ENCODE results near the gene STK35. TPM values are rescaled to one million over a fixed set of nuclear protein-coding genes. Genes with fewer than 3 reads are reported as not detected.

The STK35 gene
- total and polyA plus RNA-seq, 4 experiments from 2014 or later = 5.9 to 19.3 (median 12.5) TPM

DNA sequence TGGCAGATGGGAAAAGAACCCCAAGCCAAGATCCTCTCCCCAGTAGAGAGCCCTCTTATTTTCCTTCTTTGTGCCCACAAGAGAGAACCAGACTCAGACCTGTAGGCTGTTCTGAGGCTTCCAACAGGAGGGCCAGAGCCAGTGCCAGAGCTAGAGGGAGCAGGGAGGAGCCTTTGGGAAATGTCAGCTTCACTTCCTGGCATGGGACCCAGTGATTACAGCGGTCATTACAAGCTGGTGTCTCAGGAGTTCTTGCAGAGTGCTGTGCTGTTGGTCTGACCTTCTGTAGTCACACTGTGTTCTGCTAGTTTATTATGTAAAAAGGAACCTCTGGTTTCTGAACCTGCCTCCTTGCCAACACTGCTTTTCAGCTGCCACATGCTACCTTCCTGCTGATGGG, 38.9 kb downstream of the STK35 start:
- Histone ChIP-seq H3K4me3 (ENCODE audit: low read length in 2 of 2) (no peak overlapping the region), H3K27ac (ENCODE audit: low read depth, low read length) (no peak overlapping the region), H3K4me1 (ENCODE audit: insufficient read depth, low read length) (no peaks in the 10 kb centered on the region), H3K27me3 (ENCODE audit: insufficient read depth, low read length) (no peaks in the 10 kb centered on the region), H3K9me3 (ENCODE audit: control insufficient read depth in 1 of 2, low read length in 2 of 2) (no peaks in the 10 kb centered on the region), H3K36me3 (ENCODE audit: insufficient read depth, low read length) (peaks cover 6% of the 10 kb centered on the region)
- intact Hi-C loops (cut with micrococcal nuclease) = no loop called here
- Mint-ChIP-seq H3K4me3 (no peak overlapping the region), H3K4me1 (peaks cover 7 to 18% (median 9%) of the 10 kb centered on the region in 4 donors), H3K36me3 (peaks cover 10 to 28% of the 10 kb centered on the region in 2 donors), H3K27me3 (no peaks in the 10 kb centered on the region), H3K27ac (peak overlapping the region in 2 of 7 donors; percentile 24 to 75), H3K9me3 (peaks cover 0 to 3% (median 0%) of the 10 kb centered on the region in 8 donors)
- no peak for DNase-seq
- ChIA-PET POLR2A (ENCODE audit: partially characterized antibody) (interaction anchor here (1.2 kb wide), 1 partner anchor 37 kb away, joined by 5 read pairs; no protein-coding TSS in a partner anchor), CTCF (ENCODE audit: partially characterized antibody) (no interaction called here)

DNA sequence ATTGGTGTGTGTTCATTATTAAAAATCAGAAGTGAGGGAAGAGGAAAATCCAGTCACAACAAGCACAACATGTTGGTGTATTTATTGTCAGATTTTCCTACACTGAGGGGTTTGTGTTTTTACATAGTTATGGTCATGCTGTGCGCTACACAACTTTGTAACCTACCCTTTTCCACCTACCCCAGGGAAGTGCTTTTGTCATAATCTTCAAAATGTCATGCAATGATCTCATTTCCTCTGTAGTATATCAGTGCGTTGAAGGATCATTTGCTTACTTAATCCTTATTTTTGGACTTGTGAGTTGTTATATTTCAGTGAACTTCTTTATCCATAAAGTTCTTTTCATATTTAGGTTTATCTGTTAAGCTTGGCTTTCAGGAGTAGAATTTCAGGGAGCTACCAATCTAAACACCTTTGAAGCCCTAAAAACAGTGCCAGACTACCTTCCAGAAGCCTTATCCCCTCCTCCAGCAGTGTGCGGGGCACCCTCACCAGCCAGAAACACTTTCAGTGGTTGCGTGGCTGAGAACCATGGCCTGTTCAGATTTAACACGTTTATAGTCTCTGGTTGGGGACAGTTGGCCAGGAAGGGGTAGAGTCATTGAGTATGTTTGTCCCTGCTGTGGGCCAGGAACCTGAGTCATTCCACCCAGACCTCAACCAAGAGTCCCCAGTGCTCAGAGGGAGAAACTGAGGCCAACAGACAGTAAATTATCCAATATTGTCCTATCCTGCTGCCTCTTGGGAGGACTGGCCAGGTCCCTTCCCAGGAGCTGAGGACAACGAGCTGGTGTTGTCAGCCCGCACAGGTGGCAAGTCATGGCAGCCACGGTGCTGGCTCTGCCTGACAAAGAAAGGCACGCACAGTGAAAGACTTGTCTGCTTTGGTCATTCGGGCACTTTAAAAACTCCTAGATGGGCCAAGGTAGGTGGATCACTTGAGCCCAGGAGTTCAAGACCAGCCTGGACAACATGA, 40.3 kb downstream of the STK35 start:
- Histone ChIP-seq H3K27me3 (ENCODE audit: insufficient read depth, low read length) (no peaks in the 10 kb centered on the region), H3K9me3 (ENCODE audit: control insufficient read depth in 1 of 2, low read length in 2 of 2) (no peaks in the 10 kb centered on the region), H3K4me3 (ENCODE audit: low read length in 2 of 2) (no peak overlapping the region), H3K4me1 (ENCODE audit: insufficient read depth, low read length) (no peaks in the 10 kb centered on the region), H3K36me3 (ENCODE audit: insufficient read depth, low read length) (peaks cover 6% of the 10 kb centered on the region), H3K27ac (ENCODE audit: low read depth, low read length) (no peak overlapping the region)
- DNase-seq = no peak
- intact Hi-C loops (cut with micrococcal nuclease) = no loop called here
- ChIA-PET POLR2A (ENCODE audit: partially characterized antibody) (no interaction called here), CTCF (ENCODE audit: partially characterized antibody) (no interaction called here)
- H3K27me3 Mint-ChIP-seq = no peaks in the 10 kb centered on the region
- peaks cover under 1 to 8% (median 5%) of the 10 kb centered on the region in 4 donors for H3K4me1 Mint-ChIP-seq
- H3K27ac Mint-ChIP-seq = no peak overlapping the region
- H3K4me3 Mint-ChIP-seq = no peak overlapping the region
- H3K36me3 Mint-ChIP-seq = peaks cover 18 to 41% of the 10 kb centered on the region in 2 donors
- no peaks in the 10 kb centered on the region for H3K9me3 Mint-ChIP-seq

DNA sequence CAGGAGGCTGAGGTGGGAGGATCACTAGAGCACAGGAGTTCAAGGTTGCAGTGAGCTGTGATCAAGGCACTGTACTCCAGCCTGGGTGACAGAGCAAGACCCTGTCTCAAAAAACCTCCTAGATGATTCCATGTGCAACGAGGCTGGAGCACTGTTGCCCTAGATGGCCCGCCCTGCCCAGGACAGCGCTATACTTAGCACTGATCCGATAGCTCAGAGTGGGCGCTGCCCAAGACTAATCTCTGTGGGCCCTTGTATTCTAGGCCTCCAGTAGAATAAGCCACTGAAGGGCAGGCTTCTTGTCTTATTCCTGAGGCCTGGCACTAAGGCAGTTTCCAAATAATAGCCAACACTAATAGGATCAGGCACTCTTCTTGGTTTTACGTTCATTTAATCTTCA, 41.0 kb downstream of the STK35 start:
- Histone ChIP-seq H3K27ac (ENCODE audit: low read depth, low read length) (no peak overlapping the region), H3K36me3 (ENCODE audit: insufficient read depth, low read length) (peaks cover 6% of the 10 kb centered on the region), H3K4me1 (ENCODE audit: insufficient read depth, low read length) (no peaks in the 10 kb centered on the region), H3K9me3 (ENCODE audit: control insufficient read depth in 1 of 2, low read length in 2 of 2) (no peaks in the 10 kb centered on the region), H3K27me3 (ENCODE audit: insufficient read depth, low read length) (no peaks in the 10 kb centered on the region), H3K4me3 (ENCODE audit: low read length in 2 of 2) (no peak overlapping the region)
- Mint-ChIP-seq H3K27me3 (no peaks in the 10 kb centered on the region), H3K4me1 (peaks cover 0 to 7% (median 2%) of the 10 kb centered on the region in 4 donors), H3K27ac (peak overlapping the region in 1 of 7 donors; percentile 19), H3K36me3 (peaks cover 18 to 45% of the 10 kb centered on the region in 2 donors), H3K9me3 (no peaks in the 10 kb centered on the region), H3K4me3 (no peak overlapping the region)
- POLR2A ChIA-PET (ENCODE audit: partially characterized antibody) = no interaction called here
- DNase-seq = no peak
- CTCF ChIA-PET (ENCODE audit: partially characterized antibody) = no interaction called here
- intact Hi-C loops (cut with micrococcal nuclease) = no loop called here

DNA sequence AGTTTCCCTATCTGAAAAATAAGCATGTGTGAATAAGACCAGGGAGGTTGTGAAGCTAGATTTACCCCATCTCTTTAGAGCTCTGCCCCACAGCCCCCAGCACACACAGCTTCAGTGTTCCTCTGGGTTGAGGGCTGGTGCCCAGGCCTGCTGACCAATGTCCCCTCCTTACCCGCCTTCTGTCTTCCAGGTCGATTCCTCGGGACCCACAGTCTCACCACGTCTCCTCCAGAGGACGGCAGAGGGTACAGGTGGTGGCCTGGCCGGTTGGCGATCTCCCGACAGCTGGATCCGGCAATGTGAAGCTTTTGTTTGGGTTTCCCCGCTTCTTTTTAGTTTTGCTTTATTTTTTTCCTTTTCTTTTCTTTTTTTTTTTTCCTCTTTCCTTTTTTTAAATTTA, 42.0 kb downstream of the STK35 start:
- peaks cover 23 to 50% of the 10 kb centered on the region in 2 donors for H3K36me3 Mint-ChIP-seq
- H3K4me3 ChIP-seq (ENCODE audit: low read length in 2 of 2) = no peak overlapping the region
- H3K27ac ChIP-seq (ENCODE audit: low read depth, low read length) = no peak overlapping the region
- H3K9me3 Mint-ChIP-seq = no peaks in the 10 kb centered on the region
- H3K4me1 Mint-ChIP-seq = peaks cover 0 to 7% (median 2%) of the 10 kb centered on the region in 4 donors
- DNase-seq = no peak
- POLR2A ChIA-PET (ENCODE audit: partially characterized antibody) = no interaction called here
- intact Hi-C loops (cut with micrococcal nuclease) = no loop called here
- H3K27me3 Mint-ChIP-seq = no peaks in the 10 kb centered on the region
- no peak overlapping the region for H3K4me3 Mint-ChIP-seq
- CTCF ChIA-PET (ENCODE audit: partially characterized antibody) = no interaction called here
- H3K27me3 ChIP-seq (ENCODE audit: insufficient read depth, low read length) = no peaks in the 10 kb centered on the region
- H3K9me3 ChIP-seq (ENCODE audit: control insufficient read depth in 1 of 2, low read length in 2 of 2) = no peaks in the 10 kb centered on the region
- H3K27ac Mint-ChIP-seq = no peak overlapping the region
- H3K4me1 ChIP-seq (ENCODE audit: insufficient read depth, low read length) = no peaks in the 10 kb centered on the region
- peaks cover 6% of the 10 kb centered on the region for H3K36me3 ChIP-seq (ENCODE audit: insufficient read depth, low read length)

DNA sequence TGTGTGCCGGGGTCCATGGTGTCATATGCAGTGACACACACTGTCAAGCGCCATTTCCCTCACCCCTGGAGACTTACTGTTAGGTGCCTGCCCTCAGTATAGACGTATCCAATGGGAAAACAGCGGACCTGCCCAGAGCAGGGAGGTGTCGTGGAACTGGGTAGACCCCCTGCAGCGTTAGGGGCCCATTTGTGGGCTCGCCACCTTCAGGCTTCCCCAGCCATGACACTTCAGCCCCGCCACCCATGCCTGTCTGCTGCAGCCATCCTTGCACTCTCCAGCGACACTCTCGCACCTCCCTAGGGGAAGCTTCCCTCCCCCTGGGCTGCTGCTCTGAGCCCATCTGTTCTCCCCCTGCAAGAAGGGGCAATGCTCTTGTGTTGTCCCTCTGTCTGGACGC, 43.2 kb downstream of the STK35 start:
- H3K27ac Mint-ChIP-seq = no peak overlapping the region
- no peaks in the 10 kb centered on the region for H3K9me3 Mint-ChIP-seq
- intact Hi-C loops (cut with micrococcal nuclease) = no loop called here
- no peak for DNase-seq
- no peaks in the 10 kb centered on the region for H3K27me3 Mint-ChIP-seq
- Histone ChIP-seq H3K27ac (ENCODE audit: low read depth, low read length) (no peak overlapping the region), H3K4me3 (ENCODE audit: low read length in 2 of 2) (no peak overlapping the region), H3K4me1 (ENCODE audit: insufficient read depth, low read length) (no peaks in the 10 kb centered on the region), H3K36me3 (ENCODE audit: insufficient read depth, low read length) (peaks cover 6% of the 10 kb centered on the region), H3K27me3 (ENCODE audit: insufficient read depth, low read length) (no peaks in the 10 kb centered on the region), H3K9me3 (ENCODE audit: control insufficient read depth in 1 of 2, low read length in 2 of 2) (no peaks in the 10 kb centered on the region)
- no peak overlapping the region for H3K4me3 Mint-ChIP-seq
- peaks cover 0 to under 1% (median 0%) of the 10 kb centered on the region in 4 donors for H3K4me1 Mint-ChIP-seq
- ChIA-PET POLR2A (ENCODE audit: partially characterized antibody) (no interaction called here), CTCF (ENCODE audit: partially characterized antibody) (no interaction called here)
- H3K36me3 Mint-ChIP-seq = peaks cover 24 to 44% of the 10 kb centered on the region in 2 donors

DNA sequence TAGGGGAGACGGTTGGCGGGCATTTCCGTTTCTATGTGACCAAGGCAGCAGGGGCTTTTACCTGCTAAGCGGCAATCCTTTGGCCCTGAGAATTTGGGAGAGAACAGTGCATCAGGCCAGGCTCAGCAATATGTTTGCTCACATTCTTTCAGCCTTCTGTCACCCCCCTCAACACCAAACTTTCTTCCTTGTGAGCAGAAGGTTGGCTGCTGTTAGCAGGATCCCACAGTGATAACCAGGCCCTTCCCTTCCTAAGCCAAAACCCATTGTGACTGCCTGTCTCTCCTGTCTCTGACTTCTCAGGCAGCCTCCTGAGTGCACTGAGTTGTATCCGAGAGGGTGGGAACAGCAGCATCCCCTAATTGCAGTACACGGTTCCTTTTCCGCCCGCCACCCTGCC, 43.7 kb downstream of the STK35 start:
- no peak overlapping the region for H3K27ac Mint-ChIP-seq
- ChIA-PET POLR2A (ENCODE audit: partially characterized antibody) (no interaction called here), CTCF (ENCODE audit: partially characterized antibody) (no interaction called here)
- no peak for DNase-seq
- H3K27ac ChIP-seq (ENCODE audit: low read depth, low read length) = no peak overlapping the region
- no peaks in the 10 kb centered on the region for H3K27me3 ChIP-seq (ENCODE audit: insufficient read depth, low read length)
- H3K9me3 ChIP-seq (ENCODE audit: control insufficient read depth in 1 of 2, low read length in 2 of 2) = no peaks in the 10 kb centered on the region
- H3K4me1 ChIP-seq (ENCODE audit: insufficient read depth, low read length) = no peaks in the 10 kb centered on the region
- H3K27me3 Mint-ChIP-seq = no peaks in the 10 kb centered on the region
- no peak overlapping the region for H3K4me3 ChIP-seq (ENCODE audit: low read length in 2 of 2)
- intact Hi-C loops (cut with micrococcal nuclease) = no loop called here
- H3K9me3 Mint-ChIP-seq = no peaks in the 10 kb centered on the region
- H3K4me3 Mint-ChIP-seq = no peak overlapping the region
- H3K36me3 Mint-ChIP-seq = peaks cover 30 to 46% of the 10 kb centered on the region in 2 donors
- no peaks in the 10 kb centered on the region for H3K4me1 Mint-ChIP-seq
- H3K36me3 ChIP-seq (ENCODE audit: insufficient read depth, low read length) = peaks cover 6% of the 10 kb centered on the region

DNA sequence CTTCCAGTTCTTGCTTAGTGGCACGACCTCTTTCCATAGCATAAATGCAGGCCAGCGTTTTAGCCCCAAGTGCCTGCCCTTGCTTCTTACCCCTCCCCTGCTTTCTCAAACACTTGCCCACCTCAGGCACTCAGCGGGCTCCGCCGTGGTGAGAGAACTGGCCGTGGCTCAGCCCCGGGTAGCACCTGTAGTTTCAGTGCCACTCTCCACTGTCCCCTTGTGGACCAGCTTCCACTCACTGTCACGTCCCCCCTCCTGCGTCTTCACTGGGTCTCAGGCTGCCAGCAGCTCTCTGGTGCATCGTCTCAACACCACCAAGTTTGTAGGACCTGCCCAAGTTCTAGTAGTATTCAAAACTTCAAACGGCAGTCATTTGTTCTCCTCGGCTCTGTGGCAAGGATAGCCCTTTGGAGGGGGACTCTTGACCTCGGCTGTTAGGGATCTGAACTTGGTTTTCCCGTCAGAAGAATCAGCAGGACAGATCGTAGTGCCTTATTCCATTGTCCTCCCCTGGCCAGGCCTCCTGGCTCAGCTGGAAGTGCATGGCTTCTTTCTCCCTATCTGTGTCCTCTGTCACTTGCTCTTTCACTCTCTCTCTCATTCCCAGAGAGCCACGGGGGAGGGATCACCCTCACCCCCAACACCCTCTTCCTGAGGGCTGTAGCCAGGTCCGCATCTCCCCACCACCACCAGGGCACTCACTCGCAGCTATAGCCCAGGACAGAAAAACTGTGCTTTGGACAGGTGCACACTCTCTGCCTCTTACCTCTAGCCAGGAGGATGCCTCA, 44.6 kb downstream of the STK35 start:
- no peaks in the 10 kb centered on the region for H3K27me3 Mint-ChIP-seq
- peaks cover 32 to 46% of the 10 kb centered on the region in 2 donors for H3K36me3 Mint-ChIP-seq
- Histone ChIP-seq H3K36me3 (ENCODE audit: insufficient read depth, low read length) (peaks cover 6% of the 10 kb centered on the region), H3K9me3 (ENCODE audit: control insufficient read depth in 1 of 2, low read length in 2 of 2) (no peaks in the 10 kb centered on the region), H3K27ac (ENCODE audit: low read depth, low read length) (no peak overlapping the region), H3K4me1 (ENCODE audit: insufficient read depth, low read length) (no peaks in the 10 kb centered on the region), H3K4me3 (ENCODE audit: low read length in 2 of 2) (no peak overlapping the region), H3K27me3 (ENCODE audit: insufficient read depth, low read length) (no peaks in the 10 kb centered on the region)
- POLR2A ChIA-PET (ENCODE audit: partially characterized antibody) = no interaction called here
- intact Hi-C loops (cut with micrococcal nuclease) = no loop called here
- peak overlapping the region in 2 of 7 donors; percentile 15 to 46 for H3K27ac Mint-ChIP-seq
- H3K9me3 Mint-ChIP-seq = no peaks in the 10 kb centered on the region
- no peak for DNase-seq
- H3K4me1 Mint-ChIP-seq = no peaks in the 10 kb centered on the region
- CTCF ChIA-PET (ENCODE audit: partially characterized antibody) = no interaction called here
- H3K4me3 Mint-ChIP-seq = peak overlapping the region in 1 of 8 donors; percentile 52

All from CD4-positive, alpha-beta memory T cell (primary cell).